ENCODE data around the gene MYRF. TPM values are rescaled to one million over a fixed set of nuclear protein-coding genes. Genes with fewer than 3 reads are reported as not detected.

The MYRF gene
- total RNA-seq, 4 donors from 2014 or later = 0.16 to 55.1 (median 29.5) TPM

GRCh38 chr11:61726775-61727174 lies 25.7 kb upstream of the MYRF start:
- no peak for DNase-seq (ENCODE audit: low spot score)
- no peak for TF ChIP-seq CTCF (IDR thresholded peaks at IDR 0.05)
- ATAC-seq (ENCODE audit: low FRiP score) = no peak

- TF ChIP-seq CTCF (IDR thresholded peaks at IDR 0.05) = no peak
- no peak for DNase-seq (ENCODE audit: low spot score)
- ATAC-seq (ENCODE audit: low FRiP score) = no peak
Observed at GRCh38 chr11:61727401-61727811, 25.0 kb upstream of the MYRF start.

GRCh38 chr11:61728066-61728939 lies 24.1 kb upstream of the MYRF start:
- ATAC-seq (ENCODE audit: low FRiP score) (no peak), DNase-seq (ENCODE audit: low spot score) (no peak)
- no peak for TF ChIP-seq CTCF (IDR thresholded peaks at IDR 0.05)

GRCh38 chr11:61728940-61729219 lies 23.6 kb upstream of the MYRF start:
- no peak for DNase-seq (ENCODE audit: low spot score)
- TF ChIP-seq CTCF (IDR thresholded peaks at IDR 0.05) = no peak
- no peak for ATAC-seq (ENCODE audit: low FRiP score)

GRCh38 chr11:61730240-61730994 lies 22.0 kb upstream of the MYRF start:
- ATAC-seq (ENCODE audit: low FRiP score) = no peak
- no peak for TF ChIP-seq CTCF (IDR thresholded peaks at IDR 0.05)
- DNase-seq (ENCODE audit: low spot score) = no peak

- ATAC-seq (ENCODE audit: low FRiP score) (no peak), DNase-seq (ENCODE audit: low spot score) (no peak)
- TF ChIP-seq CTCF (IDR thresholded peaks at IDR 0.05) = no peak
Observed at GRCh38 chr11:61731211-61731951, 21.1 kb upstream of the MYRF start.
